ENCODE results near the gene GSTO2. TPM values are rescaled to one million over a fixed set of nuclear protein-coding genes. Genes with fewer than 3 reads are reported as not detected.

The GSTO2 gene
- 1.7 TPM in 2 replicates for polyA plus RNA-seq (2011; rRNA removed)
- polyA minus RNA-seq (2011; rRNA and poly(A)+ RNA removed): 0.97 and 1.2 TPM in 2 replicates

DNA sequence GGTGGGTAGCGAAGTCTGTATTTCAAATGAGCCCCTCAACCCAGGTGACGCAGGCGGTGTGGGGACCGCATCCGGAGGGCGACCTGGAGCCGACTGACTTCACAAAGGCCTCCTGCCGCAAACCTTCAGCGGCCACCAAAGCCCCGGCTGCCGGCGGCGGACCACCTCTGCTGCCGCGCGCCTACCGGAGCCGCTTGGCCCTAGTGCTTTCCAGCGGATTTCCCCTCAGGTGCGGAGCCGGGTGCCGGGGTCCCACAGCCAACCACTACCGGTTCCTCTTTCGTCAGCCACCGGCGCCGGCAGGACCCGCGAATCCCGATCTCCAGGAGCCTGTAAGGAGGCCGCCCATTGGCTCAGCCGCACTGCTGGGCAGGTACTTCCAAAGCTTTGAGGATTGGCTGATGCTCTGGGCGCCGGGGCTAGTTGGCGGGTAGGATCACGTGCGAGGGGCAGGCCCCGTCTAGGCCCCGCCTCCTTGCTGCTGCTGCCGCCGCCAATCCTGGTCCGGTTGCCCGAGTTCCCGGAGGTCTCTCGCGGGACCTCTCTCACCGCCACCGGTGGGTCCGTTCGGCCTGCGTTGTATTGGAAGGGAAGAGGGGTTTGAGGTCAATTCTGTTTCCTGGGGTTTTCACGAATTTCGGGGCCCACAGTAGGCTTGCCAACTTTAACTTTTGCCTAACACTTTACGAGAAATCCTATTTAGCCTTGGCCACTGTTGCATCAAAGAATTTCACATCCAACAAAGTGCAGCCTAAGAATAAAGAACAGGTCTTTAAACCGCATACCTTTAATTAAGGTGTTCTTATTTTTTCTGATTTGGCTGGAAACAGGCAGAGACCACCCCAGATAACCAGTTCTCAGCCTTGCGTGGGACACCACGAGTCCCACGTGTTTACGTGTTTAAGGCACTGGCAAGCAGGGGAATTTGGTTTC, at the start of gene GSTO2:
Gene GSTO2, plus strand, starts transcription at position 472 of the 933 bp plus-strand sequence. CDS start 5,732 bp downstream, outside the sequence.
- TF ChIP-seq, protein P1, sequence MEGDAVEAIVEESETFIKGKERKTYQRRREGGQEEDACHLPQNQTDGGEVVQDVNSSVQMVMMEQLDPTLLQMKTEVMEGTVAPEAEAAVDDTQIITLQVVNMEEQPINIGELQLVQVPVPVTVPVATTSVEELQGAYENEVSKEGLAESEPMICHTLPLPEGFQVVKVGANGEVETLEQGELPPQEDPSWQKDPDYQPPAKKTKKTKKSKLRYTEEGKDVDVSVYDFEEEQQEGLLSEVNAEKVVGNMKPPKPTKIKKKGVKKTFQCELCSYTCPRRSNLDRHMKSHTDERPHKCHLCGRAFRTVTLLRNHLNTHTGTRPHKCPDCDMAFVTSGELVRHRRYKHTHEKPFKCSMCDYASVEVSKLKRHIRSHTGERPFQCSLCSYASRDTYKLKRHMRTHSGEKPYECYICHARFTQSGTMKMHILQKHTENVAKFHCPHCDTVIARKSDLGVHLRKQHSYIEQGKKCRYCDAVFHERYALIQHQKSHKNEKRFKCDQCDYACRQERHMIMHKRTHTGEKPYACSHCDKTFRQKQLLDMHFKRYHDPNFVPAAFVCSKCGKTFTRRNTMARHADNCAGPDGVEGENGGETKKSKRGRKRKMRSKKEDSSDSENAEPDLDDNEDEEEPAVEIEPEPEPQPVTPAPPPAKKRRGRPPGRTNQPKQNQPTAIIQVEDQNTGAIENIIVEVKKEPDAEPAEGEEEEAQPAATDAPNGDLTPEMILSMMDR (IDR thresholded peaks at IDR 0.05; ENCODE audit: low read depth, low read length): no peak
- Histone ChIP-seq H3K27me3 (ENCODE audit: control insufficient read depth, insufficient read depth, low read length) (no peaks in the 10 kb centered on the region), H3K9me3 (ENCODE audit: control insufficient read depth, insufficient read depth, low read length) (peaks cover 12% of the 10 kb centered on the region; the same call in 1 of the 2 replicates), H3K27ac (ENCODE audit: low read depth, low read length) (peak within 1 kb of the TSS; percentile 80), H3K4me3 (ENCODE audit: low read depth, low read length) (peak within 1 kb of the TSS; percentile 77)
- peak; percentile 95 for DNase-seq (ENCODE audit: low read depth, low spot score)
- ChIA-PET CTCF (interaction anchor here (1.0 to 12.7 kb wide), 5 partner anchors 22 to 147 kb away, joined by 3 to 292 read pairs (median 4); partner anchors contain the start of gene SFR1), POLR2A (interaction anchor here (0.6 to 1.0 kb wide), 2 partner anchors 9 to 37 kb away, joined by 4 read pairs; no protein-coding TSS in a partner anchor)

DNA sequence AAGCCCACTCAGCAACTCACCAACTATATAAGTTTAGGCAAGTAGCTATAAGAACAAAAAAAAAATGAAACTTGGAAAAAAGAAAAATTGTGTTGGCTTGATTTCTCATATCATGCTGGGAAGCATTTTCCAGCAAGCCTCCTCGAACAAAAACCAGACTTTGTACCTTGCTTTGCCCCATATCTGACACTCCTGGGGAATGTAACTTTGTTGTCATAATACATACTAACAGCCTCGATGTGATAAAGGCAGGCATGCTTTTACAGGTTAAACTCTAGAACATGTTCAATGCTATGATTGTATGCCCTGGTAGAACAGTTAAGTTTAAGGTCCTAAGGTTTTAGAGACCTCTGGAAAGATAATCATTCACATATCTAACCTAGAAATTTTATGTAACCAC, 48.5 kb upstream of the GSTO2 start:
- DNase-seq (ENCODE audit: low read depth, low spot score): no peak
- Histone ChIP-seq H3K4me3 (ENCODE audit: low read depth, low read length) (no peak overlapping the region), H3K9me3 (ENCODE audit: control insufficient read depth, insufficient read depth, low read length) (no peaks in the 10 kb centered on the region), H3K27ac (ENCODE audit: low read depth, low read length) (no peak overlapping the region), H3K27me3 (ENCODE audit: control insufficient read depth, insufficient read depth, low read length) (peaks cover 33% of the 10 kb centered on the region)
- CTCF ChIA-PET: no interaction called here
- POLR2A ChIA-PET: no interaction called here
- TF ChIP-seq, protein P1 (IDR thresholded peaks at IDR 0.05; ENCODE audit: low read depth, low read length): no peak

DNA sequence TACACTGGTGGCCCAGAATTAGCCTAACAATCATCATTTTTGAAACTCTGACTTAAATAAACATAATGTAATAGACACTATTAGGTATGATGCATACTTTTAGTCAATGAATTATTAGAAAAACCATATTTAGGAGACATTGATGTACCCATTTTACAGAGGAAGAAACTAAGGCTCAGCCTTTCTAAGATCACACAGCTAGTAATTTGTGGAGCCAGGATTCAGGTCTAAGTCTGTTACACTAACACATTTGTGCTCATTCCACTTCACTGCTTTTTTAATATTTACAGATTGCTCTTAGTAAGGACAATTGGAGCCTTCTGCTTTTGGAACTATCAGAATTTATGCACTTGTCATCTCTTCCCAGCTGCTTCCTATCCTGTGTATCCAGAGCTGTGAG, 45.7 kb upstream of the GSTO2 start:
- Histone ChIP-seq H3K4me3 (ENCODE audit: low read depth, low read length) (no peak overlapping the region), H3K27ac (ENCODE audit: low read depth, low read length) (no peak overlapping the region), H3K27me3 (ENCODE audit: control insufficient read depth, insufficient read depth, low read length) (peaks cover 28% of the 10 kb centered on the region), H3K9me3 (ENCODE audit: control insufficient read depth, insufficient read depth, low read length) (no peaks in the 10 kb centered on the region)
- CTCF ChIA-PET: interaction anchor here (0.9 kb wide), 1 partner anchor 68 kb away, joined by 3 read pairs; no protein-coding TSS in a partner anchor
- no peak for DNase-seq (ENCODE audit: low read depth, low spot score)
- POLR2A ChIA-PET: no interaction called here
- TF ChIP-seq, protein P1 (IDR thresholded peaks at IDR 0.05; ENCODE audit: low read depth, low read length): no peak

DNA sequence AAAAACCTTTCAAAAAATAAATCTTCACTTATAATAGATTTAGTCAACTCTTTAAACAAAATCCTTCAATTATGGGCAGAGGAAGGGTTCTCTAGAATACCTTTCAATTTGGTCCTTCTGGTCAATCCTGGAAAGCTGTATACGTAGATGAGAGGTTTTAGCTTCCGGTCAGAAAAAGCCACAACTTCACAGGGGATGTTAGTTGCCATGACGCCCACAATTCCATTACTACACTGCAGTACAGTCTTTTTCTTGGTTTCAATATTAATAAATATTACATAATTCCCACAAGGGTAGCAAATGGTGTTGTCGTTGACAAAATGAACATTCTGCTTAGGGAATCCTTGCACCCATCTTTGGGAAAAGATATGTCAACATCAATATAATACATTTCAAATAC, 38.5 kb upstream of the GSTO2 start:
- no peaks in the 10 kb centered on the region; the same call in 1 of the 2 replicates for H3K9me3 ChIP-seq (ENCODE audit: control insufficient read depth, insufficient read depth, low read length)
- H3K27ac ChIP-seq (ENCODE audit: low read depth, low read length): no peak overlapping the region
- no peak for DNase-seq (ENCODE audit: low read depth, low spot score)
- H3K27me3 ChIP-seq (ENCODE audit: control insufficient read depth, insufficient read depth, low read length): peaks cover 7% of the 10 kb centered on the region
- ChIA-PET POLR2A (no interaction called here), CTCF (interaction anchor here (0.6 kb wide), 1 partner anchor 344 kb away, joined by 4 read pairs; no protein-coding TSS in a partner anchor)
- TF ChIP-seq, protein P1 (IDR thresholded peaks at IDR 0.05; ENCODE audit: low read depth, low read length): no peak
- H3K4me3 ChIP-seq (ENCODE audit: low read depth, low read length): no peak overlapping the region

All from AG04450 (cell line).